SH-SY5Y (cell line): Measurements from ENCODE around the gene KRTAP16-1.

ENCODE experiments used
- GATA2 ChIP-seq: IDR thresholded peaks from 2 replicates; pipeline ENCODE4 v1.6.1; 2011; ENCODE audit warnings: mild to moderate bottlenecking, low read depth, low read length
- GATA3 ChIP-seq: IDR thresholded peaks from 2 replicates; pipeline ENCODE4 v1.6.1; 2011; ENCODE audit warnings: low read depth, mild to moderate bottlenecking, low read length, moderate library complexity

GRCh38 chr17:41301204-41301790 is 7.8 kb downstream of the KRTAP16-1 start:
- TF ChIP-seq GATA2 (no peak), GATA3 (no peak)
